IPS DF 6.9 (cell line): ENCODE data around the gene CCDC201.
"Not testable (repeated sequence)": the region's sequence is repeated elsewhere in the genome, so short reads cannot be mapped to it uniquely, and the experiment has no call there.

ENCODE experiments used
- DNase-seq: peaks from one replicate; pipeline ENCODE4 v3.0.0-alpha.2; 2013; ENCODE audit warnings: low read depth, low spot score
- H3K27ac ChIP-seq: one replicate; pipeline ENCODE4 v1.5.1; 2013; ENCODE audit warnings: low read length, control low read depth
- H3K27me3 ChIP-seq: 2 replicates; pipeline ENCODE4 v1.6.1; 2013; ENCODE audit warnings: mild to moderate bottlenecking, low read length; ENCODE audit not compliant: control insufficient read depth, insufficient read depth
- H3K36me3 ChIP-seq: 2 replicates; pipeline ENCODE4 v1.6.1; 2013; ENCODE audit warnings: low read length; ENCODE audit not compliant: control insufficient read depth, insufficient read depth
- H3K4me1 ChIP-seq: 2 replicates; pipeline ENCODE4 v1.6.1; 2013; ENCODE audit warnings: low read length; ENCODE audit not compliant: control insufficient read depth, insufficient read depth
- H3K4me3 ChIP-seq: 2 replicates; pipeline ENCODE4 v1.5.1; 2013; ENCODE audit warnings: mild to moderate bottlenecking, low read length
- H3K9me3 ChIP-seq: 2 replicates; pipeline ENCODE4 v1.6.1; 2013; ENCODE audit warnings: low read length, inconsistent platforms; ENCODE audit not compliant: control insufficient read depth, insufficient read depth
- WGBS: extraction: QIAGEN DNeasy Blood & Tissue Kit; methylation state at CpG from one replicate; pipeline ENCODE4 v1.1.7; 2013; ENCODE audit warnings: mixed read lengths, missing lambda C conversion rate; ENCODE audit not compliant: insufficient read length, insufficient coverage; 5-methylcytosine and 5-hydroxymethylcytosine counted together

CCDC201 gene

DNA sequence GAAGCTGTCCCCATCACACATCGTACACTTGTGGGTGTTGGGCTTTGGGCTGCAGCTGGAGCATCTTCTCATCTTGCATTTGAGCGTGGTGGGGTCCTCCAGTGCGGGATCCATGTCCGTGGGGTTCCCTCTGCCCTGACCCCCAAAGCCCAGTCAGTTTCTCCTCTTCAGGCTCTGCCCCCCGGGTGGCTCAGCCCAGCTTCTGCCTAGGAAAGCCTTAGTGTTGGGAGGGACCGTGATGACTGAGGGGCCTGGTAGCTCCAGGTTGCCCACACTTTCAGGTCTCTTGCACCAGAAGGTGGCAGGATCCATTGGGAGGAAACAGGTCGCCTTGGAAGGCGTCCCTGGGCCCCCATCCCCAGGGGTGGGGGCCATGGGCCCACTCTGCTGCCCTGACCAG is 55.9 kb downstream of the CCDC201 start:
- H3K27ac ChIP-seq, H3K27me3 ChIP-seq, H3K4me1 ChIP-seq, H3K9me3 ChIP-seq, H3K36me3 ChIP-seq, DNase-seq, H3K4me3 ChIP-seq: not testable (repeated sequence)
- no CpG with 5 or more reads among the region's 8 CpGs for WGBS

DNA sequence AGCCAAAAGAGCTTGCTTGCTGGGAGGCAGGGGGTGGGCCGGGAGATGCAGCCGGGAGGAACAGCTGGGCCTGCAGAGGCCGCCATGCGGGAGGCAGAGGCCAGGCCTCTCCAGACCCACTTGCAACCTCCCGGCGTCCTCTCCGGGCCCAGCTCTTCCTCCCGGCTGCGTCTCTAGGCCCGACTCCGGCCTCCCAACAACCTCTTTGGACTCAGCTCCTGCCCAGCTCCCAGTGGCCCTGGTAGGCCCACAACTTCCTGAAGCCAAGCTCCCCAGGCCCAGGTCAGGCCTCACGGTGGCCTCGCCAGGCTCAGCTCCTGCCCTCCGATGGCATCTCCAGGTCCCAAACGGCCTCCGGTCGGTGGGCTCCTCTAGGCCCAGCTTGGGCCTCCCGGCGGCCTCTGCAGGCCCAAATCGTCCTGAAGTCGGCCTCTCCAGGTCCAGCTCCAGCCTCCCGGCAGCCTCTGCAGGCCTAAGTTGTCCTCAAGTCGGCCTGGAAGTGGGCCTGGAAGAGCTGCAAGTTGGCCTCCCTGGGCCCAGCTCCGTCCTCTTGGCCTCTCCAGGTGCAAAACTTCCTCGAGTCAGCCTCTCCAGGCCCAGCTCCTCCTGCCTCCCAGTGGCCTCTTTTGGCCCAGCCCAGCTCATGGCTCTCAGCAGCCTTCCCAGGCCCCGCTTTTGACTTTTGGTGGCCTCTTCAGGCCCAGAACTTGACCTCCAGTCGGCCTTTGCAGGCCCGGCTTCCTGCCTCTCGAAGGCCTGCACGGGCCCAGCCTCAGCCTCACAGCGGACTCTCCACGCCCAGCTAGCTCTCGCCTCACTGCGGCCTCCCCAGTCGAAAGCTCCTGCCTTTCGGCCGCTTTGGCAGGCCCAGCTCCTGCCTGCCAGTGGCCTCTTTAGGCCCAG is 58.4 kb downstream of the CCDC201 start:
- not testable (repeated sequence) for H3K4me3 ChIP-seq, DNase-seq, H3K9me3 ChIP-seq, H3K36me3 ChIP-seq, H3K4me1 ChIP-seq, H3K27ac ChIP-seq, H3K27me3 ChIP-seq
- no CpG with 5 or more reads among the region's 37 CpGs for WGBS

DNA sequence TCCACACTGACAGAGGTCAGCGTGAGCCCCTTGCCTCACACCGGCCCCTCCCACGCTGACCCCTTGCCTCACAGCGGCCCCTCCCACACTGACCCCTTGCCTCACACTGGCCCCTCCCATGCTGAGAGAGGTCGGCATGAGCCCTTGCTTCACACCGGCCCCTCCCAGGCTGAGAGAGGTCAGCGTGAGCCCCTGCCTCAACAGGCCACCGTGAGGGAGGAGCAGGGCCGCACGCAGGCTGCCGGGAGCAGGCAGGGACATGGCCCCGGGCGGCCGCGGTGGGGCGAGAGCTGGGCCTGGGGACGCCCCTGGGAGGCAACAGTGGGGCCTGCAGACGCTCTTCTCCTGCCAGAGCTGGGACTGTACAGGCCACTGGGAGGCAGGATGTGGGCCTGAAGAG is 59.1 kb downstream of the CCDC201 start:
- no CpG with 5 or more reads among the region's 18 CpGs for WGBS
- not testable (repeated sequence) for H3K27me3 ChIP-seq, H3K4me1 ChIP-seq, H3K27ac ChIP-seq, H3K4me3 ChIP-seq, H3K9me3 ChIP-seq, H3K36me3 ChIP-seq, DNase-seq

DNA sequence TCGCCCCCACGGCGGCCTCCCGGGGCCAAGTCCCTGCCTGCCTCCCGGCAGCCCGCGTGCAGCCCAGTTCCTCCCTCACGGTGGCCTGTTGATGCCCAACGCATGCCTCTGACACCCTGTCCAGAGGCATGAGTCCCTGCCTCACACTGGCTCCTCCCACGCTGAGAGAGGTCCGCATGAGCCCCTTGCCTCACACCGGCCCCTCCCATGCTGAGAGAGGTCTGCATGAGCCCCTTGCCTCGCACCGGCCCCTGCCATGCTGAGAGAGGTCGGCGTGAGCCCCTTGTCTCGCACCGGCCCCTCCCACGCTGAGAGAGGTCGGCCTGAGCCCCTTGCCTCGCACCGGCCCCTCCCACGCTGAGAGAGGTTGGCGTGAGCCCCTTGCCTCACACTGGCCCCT is 59.9 kb downstream of the CCDC201 start:
- WGBS, result no CpG with 5 or more reads among the region's 24 CpGs
- DNase-seq, result no peak
- Histone ChIP-seq H3K36me3 (0 out of 2 replicates have a peak, but pooled peaks cover 2% of the 10 kb centered on the region), H3K4me3 (no peak overlapping the region), H3K27me3 (no peaks in the 10 kb centered on the region), H3K27ac (no peak overlapping the region), H3K4me1 (no peaks in the 10 kb centered on the region), H3K9me3 (no peaks in the 10 kb centered on the region)

DNA sequence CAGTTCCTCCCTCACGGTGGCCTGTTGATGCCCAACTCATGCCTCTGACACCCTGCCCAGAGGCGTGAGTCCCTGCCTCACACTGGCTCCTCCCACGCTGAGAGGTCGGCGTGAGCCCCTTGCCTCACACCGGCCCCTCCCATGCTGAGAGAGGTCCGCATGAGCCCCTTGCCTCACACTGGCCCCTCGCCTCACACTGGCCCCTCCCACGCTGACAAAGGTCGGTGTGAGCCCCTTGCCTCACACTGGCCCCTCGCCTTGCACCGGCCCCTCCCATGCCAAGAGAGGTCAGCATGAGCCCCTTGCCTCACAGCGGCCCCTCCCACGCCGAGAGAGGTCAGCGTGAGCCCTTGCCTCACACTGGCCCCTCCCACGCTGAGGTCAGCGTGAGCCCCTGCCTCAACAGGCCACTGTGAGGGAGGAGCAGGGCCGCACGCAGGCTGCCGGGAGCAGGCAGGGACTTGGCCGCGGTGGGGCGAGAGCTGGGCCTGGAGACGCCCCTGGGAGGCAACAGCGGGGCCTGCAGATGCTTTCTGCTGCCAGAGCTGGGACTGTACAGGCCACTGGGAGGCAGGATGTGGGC is 61.1 kb downstream of the CCDC201 start:
- not testable (repeated sequence) for DNase-seq, H3K36me3 ChIP-seq, H3K4me1 ChIP-seq, H3K27me3 ChIP-seq, H3K4me3 ChIP-seq, H3K9me3 ChIP-seq, H3K27ac ChIP-seq
- WGBS, result no CpG with 5 or more reads among the region's 26 CpGs

DNA sequence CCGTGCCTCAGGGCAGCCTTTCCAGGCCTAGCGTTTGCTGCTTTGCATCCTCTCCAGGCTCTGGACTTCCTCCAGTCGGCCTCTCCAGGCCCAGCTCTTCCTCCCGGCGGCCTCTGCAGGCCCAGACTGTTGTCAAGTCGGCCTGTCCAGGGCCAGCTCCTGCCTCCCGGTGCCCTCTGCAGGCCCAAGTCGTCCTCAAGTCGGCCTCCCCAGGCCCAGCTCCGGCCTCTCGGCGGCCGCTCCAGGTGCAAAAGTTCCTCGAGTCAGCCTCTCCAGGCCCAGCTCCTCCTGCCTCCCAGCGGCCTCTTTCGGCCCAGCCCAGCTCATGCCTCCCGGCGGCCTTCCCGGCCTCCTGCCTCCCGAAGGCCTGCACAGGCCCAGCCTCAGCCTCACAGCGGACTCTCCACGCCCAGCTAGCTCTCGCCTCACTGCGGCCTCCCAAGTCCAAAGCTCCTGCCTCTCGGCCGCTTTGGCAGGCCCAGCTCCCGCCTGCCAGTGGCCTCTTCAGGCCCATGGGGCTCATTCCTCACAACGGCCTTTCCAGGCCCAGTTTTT is 62.4 kb downstream of the CCDC201 start:
- no CpG with 5 or more reads among the region's 28 CpGs for WGBS
- not testable (repeated sequence) for DNase-seq, H3K4me1 ChIP-seq

More for the DNA sequence above, 62.4 kb downstream of the CCDC201 start:
- H3K9me3 ChIP-seq, H3K4me3 ChIP-seq, H3K36me3 ChIP-seq, H3K27ac ChIP-seq, H3K27me3 ChIP-seq: not testable (repeated sequence)
